Stimulated activated CD4-positive, alpha-beta T cell treated with anti-CD3 and anti-CD28 coated beads, TNF-alpha, amount 100 ng/mL, for 4 hours (primary cell): ENCODE results near the gene RCE1.

Source experiments
- DNase-seq, 3 experiments: peaks; one replicate each; pipeline ENCODE4 v3.0.0-alpha.2; 2020; ENCODE audit warnings: low read depth in 3 of 3

Gene RCE1

GRCh38 chr11:66887526-66887925, 44.3 kb downstream of the RCE1 start:
- DNase-seq: no peak

GRCh38 chr11:66888282-66888681, 45.0 kb downstream of the RCE1 start:
- DNase-seq: no peak

- DNase-seq: no peak
These were observed 46.7 kb downstream of the RCE1 start for GRCh38 chr11:66889960-66890359.

GRCh38 chr11:66891851-66892660, 48.8 kb downstream of the RCE1 start:
- DNase-seq: no peak

GRCh38 chr11:66892911-66893310, 49.7 kb downstream of the RCE1 start:
- DNase-seq: no peak

GRCh38 chr11:66894141-66894540, 50.9 kb downstream of the RCE1 start:
- DNase-seq: no peak
